HG03064 (cell line): ENCODE data around the gene DSC1.

Experiments used
- ATAC-seq: cut with Tn5 transposase; IDR thresholded peaks from one replicate; pipeline ENCODE4 v1.9.1; 2021; ENCODE audit warnings: low read depth; ENCODE audit not compliant: unreplicated experiment

DSC1 gene

GRCh38 chr18:31112804-31113203 is 49.9 kb downstream of the DSC1 start:
- no peak for ATAC-seq

- no peak for ATAC-seq
Measured at GRCh38 chr18:31105733-31106132, 56.9 kb downstream of the DSC1 start.

DNA sequence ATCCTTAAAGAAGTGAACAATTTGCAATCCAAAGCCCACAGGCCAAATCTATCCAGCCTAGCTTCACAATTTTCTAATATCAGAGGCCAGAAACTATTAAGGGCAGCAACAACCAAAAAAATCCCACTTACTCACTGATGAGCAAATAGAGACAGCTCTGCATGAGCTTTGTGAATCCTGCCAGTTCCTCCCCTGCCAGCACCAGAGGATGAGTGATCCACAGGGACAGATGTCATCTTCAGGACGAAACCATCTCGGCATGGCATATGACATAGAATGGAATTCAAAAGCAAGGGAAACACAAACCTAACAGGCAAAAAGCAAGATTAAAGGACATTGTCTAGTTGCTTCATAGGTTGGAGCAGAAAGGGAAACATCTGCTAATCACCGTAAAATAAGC is 58.2 kb downstream of the DSC1 start:
- no peak for ATAC-seq

DNA sequence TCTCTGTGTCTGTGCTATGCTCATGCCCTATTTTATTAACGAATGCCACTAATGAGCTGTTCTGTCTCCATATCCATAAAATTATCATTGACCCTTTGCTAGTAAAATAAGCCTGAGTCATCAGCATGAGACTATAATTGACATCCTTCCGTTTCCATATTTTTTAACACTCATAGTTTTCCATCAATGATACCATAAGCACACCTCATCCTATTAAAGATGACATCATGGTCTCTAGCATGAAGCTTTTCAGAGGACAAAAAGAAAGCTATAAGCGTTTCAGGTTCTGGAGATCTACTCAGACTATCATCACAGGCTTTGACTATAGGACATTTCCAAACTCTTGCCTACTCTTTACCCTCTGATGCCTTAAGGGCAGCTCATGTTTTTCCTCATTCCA is 59.2 kb downstream of the DSC1 start:
- ATAC-seq = no peak

GRCh38 chr18:31102941-31103340 is 59.7 kb downstream of the DSC1 start:
- ATAC-seq = no peak

DNA sequence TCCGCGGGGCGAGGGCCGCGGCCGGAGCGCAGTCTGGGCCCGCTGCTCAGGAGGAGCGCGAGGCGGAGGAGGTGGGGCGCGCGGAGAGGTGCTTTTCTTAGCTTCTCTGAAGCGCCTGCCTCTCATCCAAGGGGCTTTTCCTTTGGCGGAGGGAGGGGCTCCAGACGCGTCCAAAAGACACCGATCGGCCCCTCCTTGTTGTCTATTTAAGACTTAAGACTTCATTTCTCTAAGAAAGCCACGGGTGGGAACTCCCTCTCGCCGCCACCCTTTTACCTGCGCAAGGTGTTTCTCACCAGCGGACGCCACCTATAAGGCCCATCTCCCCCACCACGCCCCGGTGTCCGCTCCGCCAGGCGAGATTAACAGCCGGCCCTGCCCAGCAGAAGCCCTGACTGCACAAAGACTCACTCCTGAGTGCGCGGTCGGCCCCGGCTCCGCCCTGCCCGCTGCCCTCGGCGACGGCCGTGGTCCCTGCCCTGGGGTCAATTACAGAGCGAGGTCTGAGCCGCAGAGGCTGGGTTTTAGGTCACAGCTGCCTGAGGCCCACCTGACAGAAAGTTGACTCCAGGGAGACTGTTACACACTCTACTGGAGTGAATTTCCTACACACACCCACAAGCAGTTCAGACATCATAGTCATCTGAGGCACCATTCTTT is 60.5 kb downstream of the DSC1 start, which contains the start of gene DSC2:
DSC2 (minus strand) TSS at position 397 of the 660 bp plus-strand sequence. CDS start 450 bp downstream, outside the sequence.
- ATAC-seq = no peak

GRCh38 chr18:31101183-31102024 is 61.3 kb downstream of the DSC1 start:
- no peak for ATAC-seq

DNA sequence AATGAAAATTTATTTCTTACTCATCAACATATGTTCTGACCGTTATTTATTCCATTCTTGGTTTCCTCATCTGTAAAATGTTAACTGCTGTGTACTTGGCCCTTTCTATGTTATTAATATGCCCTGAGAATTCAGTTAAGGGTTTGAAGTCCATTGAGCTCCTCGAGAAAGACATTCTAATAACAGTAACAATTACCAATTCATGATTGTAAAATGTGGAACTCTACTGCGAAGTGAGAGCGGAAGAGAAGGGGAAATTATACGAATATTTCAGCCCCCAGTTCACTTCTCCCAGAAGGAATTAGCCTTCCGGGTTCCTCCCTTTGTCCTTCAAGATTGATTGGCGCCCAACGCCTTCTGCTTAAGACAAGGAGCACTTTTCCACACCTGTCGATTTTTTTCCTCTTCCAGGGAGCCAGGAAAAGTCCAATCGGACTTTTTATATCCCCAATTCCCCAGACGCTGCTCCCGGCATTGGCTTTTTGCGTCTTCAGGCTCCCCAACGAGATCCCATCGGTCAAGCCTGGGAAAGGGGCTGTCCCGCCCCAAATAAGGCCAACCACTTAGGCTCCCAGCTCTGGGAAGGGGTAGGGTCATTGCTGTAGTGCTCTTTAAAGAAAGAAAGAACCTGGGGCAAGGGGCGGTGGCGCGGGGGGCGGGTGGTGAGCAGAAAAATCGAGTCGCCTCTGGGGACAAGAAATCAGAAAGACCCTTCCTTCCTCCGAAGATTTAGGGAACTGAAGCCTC is 62.0 kb downstream of the DSC1 start:
- ATAC-seq = no peak

GRCh38 chr18:31099450-31100230 is 63.0 kb downstream of the DSC1 start:
- no peak for ATAC-seq

DNA sequence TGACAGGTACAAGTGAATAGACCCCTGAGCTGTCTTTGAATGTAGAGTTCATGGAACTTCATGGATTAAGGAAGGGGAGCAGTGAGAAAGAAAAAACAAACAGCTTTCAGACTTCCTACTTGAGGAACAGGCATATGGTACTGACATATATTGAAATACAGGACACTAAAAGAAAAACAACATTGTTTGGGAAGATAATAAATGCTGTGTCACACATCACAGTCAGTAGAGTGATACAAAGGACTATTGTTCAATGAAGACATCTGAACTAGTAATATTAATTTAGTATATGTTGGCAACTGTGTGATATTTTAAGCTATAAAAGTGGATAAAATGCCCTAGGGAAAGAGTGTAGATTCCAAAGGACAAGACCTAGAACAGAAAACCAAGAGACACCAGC is 63.8 kb downstream of the DSC1 start:
- no peak for ATAC-seq

DNA sequence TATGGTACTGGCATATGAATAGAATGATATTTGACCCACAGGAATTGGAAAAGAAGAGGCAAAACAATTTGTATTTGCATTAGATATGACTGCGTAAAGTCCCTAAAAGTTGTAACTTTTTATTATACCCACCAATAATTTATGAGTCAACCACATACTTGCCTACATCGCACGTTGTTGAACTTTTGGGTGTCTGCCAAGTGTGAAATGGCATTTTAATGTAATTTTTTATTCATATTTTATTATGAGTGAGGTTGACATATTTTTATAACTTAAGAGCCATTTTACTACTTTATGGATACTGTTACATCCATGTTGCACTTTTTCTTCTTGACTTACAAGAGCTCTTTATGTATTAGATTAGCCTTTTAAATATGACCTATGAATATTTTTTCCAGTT is 65.0 kb downstream of the DSC1 start:
- no peak for ATAC-seq

GRCh38 chr18:31093880-31094279 is 68.8 kb downstream of the DSC1 start:
- no peak for ATAC-seq

DNA sequence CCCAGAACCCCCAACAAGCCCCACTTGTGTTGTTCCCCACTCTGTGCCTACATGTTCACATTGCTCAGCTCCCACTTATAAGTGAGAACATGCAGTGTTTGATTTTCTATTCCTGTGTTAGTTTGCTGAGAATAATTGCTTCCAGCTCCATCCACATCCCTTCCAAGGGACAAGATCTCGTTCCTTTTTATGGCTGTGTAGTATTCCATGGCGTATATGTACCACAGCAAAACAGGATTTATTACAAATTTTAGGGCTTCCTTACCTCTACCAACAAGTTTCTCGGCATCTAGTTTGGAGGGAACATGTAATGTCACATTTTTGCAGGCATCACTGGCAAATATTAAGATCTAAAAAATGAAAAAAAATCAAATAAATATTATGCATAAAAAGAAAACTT is 69.4 kb downstream of the DSC1 start:
- no peak for ATAC-seq

- no peak for ATAC-seq
Measured at GRCh38 chr18:31091350-31091749, 71.3 kb downstream of the DSC1 start.

GRCh38 chr18:31088532-31088931 is 74.1 kb downstream of the DSC1 start:
- ATAC-seq = no peak

- ATAC-seq = no peak
Measured at GRCh38 chr18:31079973-31080372, 82.7 kb downstream of the DSC1 start.
